Trophoblast cell (in vitro differentiated cells and primary cell): Measurements from ENCODE around the gene ABAT.

Experiments
- DNase-seq, 2 donors: peaks; one replicate each; pipeline ENCODE4 v3.0.0-alpha.2; 2016
- H2AFZ ChIP-seq: 2 replicates; pipeline ENCODE4 v1.6.1; 2013; ENCODE audit warnings: low read length, moderate library complexity, mild to moderate bottlenecking; ENCODE audit not compliant: insufficient read depth, poor library complexity
- H2AK5ac ChIP-seq: 2 replicates; pipeline ENCODE4 v1.6.1; 2013; ENCODE audit warnings: mild to moderate bottlenecking, low read length
- H2BK120ac ChIP-seq: 2 replicates; pipeline ENCODE4 v1.6.1; 2013; ENCODE audit warnings: low read length, mild to moderate bottlenecking, moderate library complexity; ENCODE audit not compliant: insufficient read depth, poor library complexity
- H2BK12ac ChIP-seq: 2 replicates; pipeline ENCODE4 v1.6.1; 2013; ENCODE audit warnings: mild to moderate bottlenecking, low read length, moderate library complexity
- H2BK5ac ChIP-seq: 2 replicates; pipeline ENCODE4 v1.6.1; 2013; ENCODE audit warnings: low read length, low read depth, moderate library complexity, mild to moderate bottlenecking; ENCODE audit not compliant: poor library complexity
- H3K14ac ChIP-seq: 2 replicates; pipeline ENCODE4 v1.6.1; 2013; ENCODE audit warnings: mild to moderate bottlenecking, low read length
- H3K18ac ChIP-seq: 2 replicates; pipeline ENCODE4 v1.6.1; 2013; ENCODE audit warnings: mild to moderate bottlenecking, low read length
- H3K23ac ChIP-seq: 2 replicates; pipeline ENCODE4 v1.6.1; 2013; ENCODE audit warnings: low read length
- H3K27ac ChIP-seq: 2 replicates; pipeline ENCODE4 v1.5.1; 2013; ENCODE audit warnings: low read depth, mild to moderate bottlenecking, inconsistent platforms, low read length, moderate library complexity
- H3K27me3 ChIP-seq: 2 replicates; pipeline ENCODE4 v1.6.1; 2013; ENCODE audit warnings: inconsistent platforms, mild to moderate bottlenecking, low read length, moderate library complexity; ENCODE audit not compliant: insufficient read depth
- H3K36me3 ChIP-seq, 2 experiments: 1 replicate in 1 of 2; 2 replicates in 1 of 2; pipeline ENCODE4 v1.6.1; 2013; ENCODE audit warnings: low read length in 2 of 2, mild to moderate bottlenecking in 2 of 2, moderate library complexity in 1 of 2; ENCODE audit not compliant: insufficient read depth in 2 of 2, control insufficient read depth in 1 of 2
- H3K4ac ChIP-seq: 2 replicates; pipeline ENCODE4 v1.6.1; 2013; ENCODE audit warnings: low read depth, mild to moderate bottlenecking, low read length, moderate library complexity
- H3K4me1 ChIP-seq, 2 experiments: 1 replicate in 1 of 2; 2 replicates in 1 of 2; pipeline ENCODE4 v1.6.1; 2013; ENCODE audit warnings: low read length in 2 of 2, mild to moderate bottlenecking in 2 of 2, moderate library complexity in 1 of 2; ENCODE audit not compliant: insufficient read depth in 2 of 2, control insufficient read depth in 1 of 2
- H3K4me2 ChIP-seq: 2 replicates; pipeline ENCODE4 v1.6.1; 2013; ENCODE audit warnings: inconsistent platforms, mild to moderate bottlenecking, low read length, moderate library complexity
- H3K4me3 ChIP-seq: 2 replicates; pipeline ENCODE4 v1.5.1; 2013; ENCODE audit warnings: mild to moderate bottlenecking, low read depth, low read length, inconsistent platforms
- H3K79me1 ChIP-seq: one replicate; pipeline ENCODE4 v1.6.1; 2013; ENCODE audit warnings: low read length
- H3K79me2 ChIP-seq: 2 replicates; pipeline ENCODE4 v1.6.1; 2013; ENCODE audit warnings: low read length, mild to moderate bottlenecking; ENCODE audit not compliant: control insufficient read depth, insufficient read depth, poor library complexity
- H3K9ac ChIP-seq: 2 replicates; pipeline ENCODE4 v1.6.1; 2013; ENCODE audit warnings: mild to moderate bottlenecking, low read length
- H3K9me3 ChIP-seq: 2 replicates; pipeline ENCODE4 v1.6.1; 2013; ENCODE audit warnings: low read depth, mild to moderate bottlenecking, control low read depth, inconsistent platforms, low read length; ENCODE audit not compliant: insufficient read depth
- H4K12ac ChIP-seq: 2 replicates; pipeline ENCODE4 v1.6.1; 2013; ENCODE audit warnings: low read depth, mild to moderate bottlenecking, low read length, moderate library complexity
- H4K8ac ChIP-seq: 2 replicates; pipeline ENCODE4 v1.6.1; 2013; ENCODE audit warnings: low read depth, mild to moderate bottlenecking, low read length, moderate library complexity
- H4K91ac ChIP-seq: one replicate; pipeline ENCODE4 v1.6.1; 2013; ENCODE audit warnings: low read depth, mild to moderate bottlenecking, low read length, moderate library complexity
- WGBS: extraction: QIAGEN DNeasy Blood & Tissue Kit; methylation state at CpG from one replicate; pipeline ENCODE4 v1.1.7; 2013; ENCODE audit warnings: missing lambda C conversion rate; ENCODE audit not compliant: insufficient read length, insufficient coverage; ENCODE audit errors: extremely low coverage; 5-methylcytosine and 5-hydroxymethylcytosine counted together

ABAT gene

GRCh38 chr16:8736123-8736668 is 61.8 kb downstream of the ABAT start:
- no peak overlapping the region for H3K18ac ChIP-seq
- H3K4me1 ChIP-seq, result no peaks in the 10 kb centered on the region
- no peaks in the 10 kb centered on the region for H3K27me3 ChIP-seq
- H3K4ac ChIP-seq, result no peak overlapping the region
- peaks cover 4% of the 10 kb centered on the region for H3K9me3 ChIP-seq
- no peaks in the 10 kb centered on the region for H3K79me1 ChIP-seq
- H4K91ac ChIP-seq, result no peak overlapping the region
- H3K79me2 ChIP-seq, result no peaks in the 10 kb centered on the region
- no peak overlapping the region for H2AK5ac ChIP-seq
- no peak overlapping the region for H2BK5ac ChIP-seq
- no peak overlapping the region for H2AFZ ChIP-seq
- H4K12ac ChIP-seq, result no peak overlapping the region
- no peak for DNase-seq
- H2BK120ac ChIP-seq, result no peak overlapping the region
- WGBS, result no CpG with 5 or more reads among the region's 9 CpGs
- no peak overlapping the region for H3K9ac ChIP-seq
- no peak overlapping the region for H3K14ac ChIP-seq
- H3K27ac ChIP-seq, result no peak overlapping the region
- no peak overlapping the region for H4K8ac ChIP-seq
- no peak overlapping the region for H3K4me2 ChIP-seq
- no peak overlapping the region for H2BK12ac ChIP-seq
- no peak overlapping the region for H3K4me3 ChIP-seq
- no peaks in the 10 kb centered on the region for H3K36me3 ChIP-seq
- H3K23ac ChIP-seq, result no peak overlapping the region

DNA sequence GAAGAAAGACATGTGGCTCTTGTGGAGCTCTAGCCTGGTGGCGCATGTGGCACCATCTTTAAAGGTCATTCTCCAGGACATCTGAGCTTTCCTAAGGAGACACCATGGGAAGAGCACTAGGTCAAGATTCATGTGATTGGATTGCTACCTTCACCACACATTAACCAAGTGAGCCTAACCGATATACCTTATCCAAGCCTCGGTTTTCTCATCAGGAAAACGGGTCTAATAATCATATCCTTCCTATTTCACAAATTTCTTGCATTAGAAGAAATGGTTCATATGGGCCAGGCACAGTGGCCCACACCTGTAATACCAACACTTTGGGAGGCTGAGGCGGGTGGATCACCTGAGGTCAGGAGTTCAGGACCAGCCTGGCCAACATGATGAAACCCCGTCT is 64.7 kb downstream of the ABAT start:
- Histone ChIP-seq H2BK12ac (no peak overlapping the region), H3K27me3 (no peaks in the 10 kb centered on the region), H2AFZ (no peak overlapping the region), H3K79me1 (no peaks in the 10 kb centered on the region), H3K14ac (no peak overlapping the region), H2AK5ac (no peak overlapping the region), H3K9me3 (peaks cover 4% of the 10 kb centered on the region), H3K79me2 (no peaks in the 10 kb centered on the region), H2BK120ac (no peak overlapping the region), H4K8ac (no peak overlapping the region), H3K23ac (no peak overlapping the region), H3K9ac (no peak overlapping the region), H3K4me2 (no peak overlapping the region), H4K12ac (no peak overlapping the region), H4K91ac (no peak overlapping the region), H3K4me1 (no peaks in the 10 kb centered on the region), H2BK5ac (no peak overlapping the region), H3K18ac (no peak overlapping the region), H3K4me3 (no peak overlapping the region), H3K36me3 (no peaks in the 10 kb centered on the region), H3K4ac (no peak overlapping the region), H3K27ac (no peak overlapping the region)
- no CpG with 5 or more reads among the region's 6 CpGs for whole genome bisulfite sequencing
- no peak for DNase-seq

GRCh38 chr16:8739989-8740704 is 65.7 kb downstream of the ABAT start:
- no peak overlapping the region for H3K14ac ChIP-seq
- H4K8ac ChIP-seq, result no peak overlapping the region
- H4K91ac ChIP-seq, result no peak overlapping the region
- no peak overlapping the region for H2BK120ac ChIP-seq
- no peak overlapping the region for H3K4ac ChIP-seq
- H3K27ac ChIP-seq, result no peak overlapping the region
- no peak overlapping the region for H2AK5ac ChIP-seq
- H2BK5ac ChIP-seq, result no peak overlapping the region
- no peaks in the 10 kb centered on the region for H3K36me3 ChIP-seq
- H3K27me3 ChIP-seq, result no peaks in the 10 kb centered on the region
- WGBS, result no CpG with 5 or more reads among the region's 13 CpGs
- no peak overlapping the region for H3K9ac ChIP-seq
- no peaks in the 10 kb centered on the region for H3K79me2 ChIP-seq
- no peak overlapping the region for H3K18ac ChIP-seq
- no peak overlapping the region for H2BK12ac ChIP-seq
- no peak overlapping the region for H4K12ac ChIP-seq
- no peaks in the 10 kb centered on the region for H3K4me1 ChIP-seq
- H3K9me3 ChIP-seq, result peaks cover 4% of the 10 kb centered on the region
- H3K79me1 ChIP-seq, result no peaks in the 10 kb centered on the region
- H3K4me2 ChIP-seq, result no peak overlapping the region
- H3K23ac ChIP-seq, result no peak overlapping the region
- H3K4me3 ChIP-seq, result no peak overlapping the region
- DNase-seq, result peak in 1 of 2 donors; percentile 39
- H2AFZ ChIP-seq, result no peak overlapping the region

- Histone ChIP-seq H3K4ac (no peak overlapping the region), H3K9ac (no peak overlapping the region), H3K4me3 (no peak overlapping the region), H3K4me2 (no peak overlapping the region), H2AK5ac (no peak overlapping the region), H3K4me1 (no peaks in the 10 kb centered on the region), H4K8ac (no peak overlapping the region), H4K12ac (no peak overlapping the region), H3K14ac (no peak overlapping the region), H3K18ac (no peak overlapping the region), H2BK5ac (no peak overlapping the region), H3K79me1 (no peaks in the 10 kb centered on the region), H2AFZ (no peak overlapping the region), H3K27me3 (no peaks in the 10 kb centered on the region), H3K9me3 (peaks cover 4% of the 10 kb centered on the region), H3K36me3 (no peaks in the 10 kb centered on the region), H4K91ac (no peak overlapping the region), H2BK12ac (no peak overlapping the region), H2BK120ac (no peak overlapping the region), H3K79me2 (no peaks in the 10 kb centered on the region), H3K27ac (no peak overlapping the region), H3K23ac (no peak overlapping the region)
- no peak for DNase-seq
- WGBS, result no CpG with 5 or more reads among the region's 6 CpGs
Observed at GRCh38 chr16:8740775-8741355, 66.4 kb downstream of the ABAT start.
